Astrocyte (in vitro differentiated cells and primary cell): ENCODE results near the gene NUP93. TPM values are rescaled to one million over a fixed set of nuclear protein-coding genes. Genes with fewer than 3 reads are reported as not detected.

Experiments used
- DNase-seq: peaks from one replicate; pipeline ENCODE4 v3.0.0-alpha.2; 2010; ENCODE audit warnings: low read depth
- FAIRE-seq: peaks from 2 replicates; lab custom pipeline; 2011; peaks lifted over from hg19 to GRCh38; lab: Jason Lieb, UNC
- H2AFZ ChIP-seq: 2 replicates; pipeline ENCODE4 v1.6.0; 2012; ENCODE audit warnings: low read depth, low read length, inconsistent platforms
- H3K27ac ChIP-seq: 2 replicates; pipeline ENCODE4 v1.5.1; 2011; ENCODE audit warnings: low read depth, low read length, inconsistent platforms
- H3K27me3 ChIP-seq: 2 replicates; pipeline ENCODE4 v1.6.0; 2011; ENCODE audit warnings: low read length, inconsistent platforms; ENCODE audit not compliant: insufficient read depth
- H3K36me3 ChIP-seq: 2 replicates; pipeline ENCODE4 v1.5.1; 2011; ENCODE audit warnings: low read length, inconsistent platforms; ENCODE audit not compliant: insufficient read depth
- H3K4me1 ChIP-seq: 2 replicates; pipeline ENCODE4 v1.5.1; 2011; ENCODE audit warnings: low read length, inconsistent platforms; ENCODE audit not compliant: insufficient read depth
- H3K4me2 ChIP-seq: 2 replicates; pipeline ENCODE4 v1.6.0; 2012; ENCODE audit warnings: low read length, inconsistent platforms
- H3K4me3 ChIP-seq: 2 replicates; pipeline ENCODE4 v1.5.1; 2011; ENCODE audit warnings: low read depth, mild to moderate bottlenecking, low read length, inconsistent platforms; ENCODE audit not compliant: insufficient read depth
- H3K79me2 ChIP-seq: 2 replicates; pipeline ENCODE4 v1.6.0; 2012; ENCODE audit warnings: mild to moderate bottlenecking, low read length, inconsistent platforms; ENCODE audit not compliant: insufficient read depth
- H3K9ac ChIP-seq: 2 replicates; pipeline ENCODE4 v1.6.0; 2012; ENCODE audit warnings: mild to moderate bottlenecking, low read length, inconsistent platforms
- H3K9me3 ChIP-seq: 2 replicates; pipeline ENCODE4 v1.5.1; 2012; ENCODE audit warnings: low read depth, mild to moderate bottlenecking, low read length, inconsistent platforms; ENCODE audit not compliant: insufficient read depth
- H4K20me1 ChIP-seq: 2 replicates; pipeline ENCODE4 v1.6.0; 2012; ENCODE audit warnings: low read length, inconsistent platforms; ENCODE audit not compliant: insufficient read depth
- H3K27ac Mint-ChIP-seq: one replicate; pipeline ENCODE4 v1.8.0; 2021; ENCODE audit warnings: mild to moderate bottlenecking, mixed read lengths; ENCODE audit not compliant: unreplicated experiment
- H3K27me3 Mint-ChIP-seq: one replicate; pipeline ENCODE4 v1.8.0; 2021; ENCODE audit warnings: low read depth, mixed read lengths; ENCODE audit not compliant: unreplicated experiment
- H3K36me3 Mint-ChIP-seq: one replicate; pipeline ENCODE4 v1.8.0; 2021; ENCODE audit warnings: low read depth, mixed read lengths; ENCODE audit not compliant: unreplicated experiment
- H3K4me1 Mint-ChIP-seq: one replicate; pipeline ENCODE4 v1.8.0; 2021; ENCODE audit warnings: low read depth, mixed read lengths; ENCODE audit not compliant: unreplicated experiment
- H3K4me3 Mint-ChIP-seq: one replicate; pipeline ENCODE4 v1.8.0; 2021; ENCODE audit warnings: mild to moderate bottlenecking, moderate library complexity, mixed read lengths; ENCODE audit not compliant: unreplicated experiment
- H3K9me3 Mint-ChIP-seq: one replicate; pipeline ENCODE4 v1.8.0; 2021; ENCODE audit warnings: mild to moderate bottlenecking, mixed read lengths; ENCODE audit not compliant: unreplicated experiment
- EZH2 ChIP-seq: IDR thresholded peaks from 2 replicates; pipeline ENCODE4 v1.6.1; 2012; ENCODE audit warnings: mild to moderate bottlenecking, low read length, inconsistent platforms; ENCODE audit not compliant: insufficient read depth
- total RNA-seq: library from RNA; stranded (reverse); gene quantifications from 2 replicates; pipeline ENCODE4 v1.2.1, GENCODE V29; 2021
- TF ChIP-seq, protein P1 (sequence below): IDR thresholded peaks from 2 replicates; pipeline ENCODE4 v1.5.1; 2011; ENCODE audit warnings: low read depth, mild to moderate bottlenecking, inconsistent platforms, low read length, moderate library complexity; ENCODE audit not compliant: insufficient read depth

Gene NUP93
- total RNA-seq, 1 donor from 2014 or later: 89.3 TPM

- FAIRE-seq (no peak), DNase-seq (no peak)
- Histone ChIP-seq H3K9me3 (peaks cover 3% of the 10 kb centered on the region), H3K36me3 (no peaks in the 10 kb centered on the region), H3K9ac (peak overlapping the region; percentile 86), H4K20me1 (no peaks in the 10 kb centered on the region), H2AFZ (peak overlapping the region; percentile 94), H3K4me1 (peaks cover 14% of the 10 kb centered on the region), H3K4me2 (peak overlapping the region; percentile 95), H3K4me3 (peak overlapping the region; percentile 80), H3K27ac (peak overlapping the region; percentile 40), H3K27me3 (no peaks in the 10 kb centered on the region), H3K79me2 (no peaks in the 10 kb centered on the region)
- no peak for TF ChIP-seq EZH2
- TF ChIP-seq, protein P1, sequence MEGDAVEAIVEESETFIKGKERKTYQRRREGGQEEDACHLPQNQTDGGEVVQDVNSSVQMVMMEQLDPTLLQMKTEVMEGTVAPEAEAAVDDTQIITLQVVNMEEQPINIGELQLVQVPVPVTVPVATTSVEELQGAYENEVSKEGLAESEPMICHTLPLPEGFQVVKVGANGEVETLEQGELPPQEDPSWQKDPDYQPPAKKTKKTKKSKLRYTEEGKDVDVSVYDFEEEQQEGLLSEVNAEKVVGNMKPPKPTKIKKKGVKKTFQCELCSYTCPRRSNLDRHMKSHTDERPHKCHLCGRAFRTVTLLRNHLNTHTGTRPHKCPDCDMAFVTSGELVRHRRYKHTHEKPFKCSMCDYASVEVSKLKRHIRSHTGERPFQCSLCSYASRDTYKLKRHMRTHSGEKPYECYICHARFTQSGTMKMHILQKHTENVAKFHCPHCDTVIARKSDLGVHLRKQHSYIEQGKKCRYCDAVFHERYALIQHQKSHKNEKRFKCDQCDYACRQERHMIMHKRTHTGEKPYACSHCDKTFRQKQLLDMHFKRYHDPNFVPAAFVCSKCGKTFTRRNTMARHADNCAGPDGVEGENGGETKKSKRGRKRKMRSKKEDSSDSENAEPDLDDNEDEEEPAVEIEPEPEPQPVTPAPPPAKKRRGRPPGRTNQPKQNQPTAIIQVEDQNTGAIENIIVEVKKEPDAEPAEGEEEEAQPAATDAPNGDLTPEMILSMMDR: no peak
- H3K4me1 Mint-ChIP-seq: peaks cover 3% of the 10 kb centered on the region
- H3K27me3 Mint-ChIP-seq: peaks cover 49% of the 10 kb centered on the region
- peaks cover 14% of the 10 kb centered on the region for H3K9me3 Mint-ChIP-seq
- peaks cover 3% of the 10 kb centered on the region for H3K36me3 Mint-ChIP-seq
- H3K4me3 Mint-ChIP-seq: peak overlapping the region; percentile 86
- H3K27ac Mint-ChIP-seq: peak overlapping the region; percentile 62
Measured at GRCh38 chr16:56682703-56683397, 47.1 kb upstream of the NUP93 start.

DNA sequence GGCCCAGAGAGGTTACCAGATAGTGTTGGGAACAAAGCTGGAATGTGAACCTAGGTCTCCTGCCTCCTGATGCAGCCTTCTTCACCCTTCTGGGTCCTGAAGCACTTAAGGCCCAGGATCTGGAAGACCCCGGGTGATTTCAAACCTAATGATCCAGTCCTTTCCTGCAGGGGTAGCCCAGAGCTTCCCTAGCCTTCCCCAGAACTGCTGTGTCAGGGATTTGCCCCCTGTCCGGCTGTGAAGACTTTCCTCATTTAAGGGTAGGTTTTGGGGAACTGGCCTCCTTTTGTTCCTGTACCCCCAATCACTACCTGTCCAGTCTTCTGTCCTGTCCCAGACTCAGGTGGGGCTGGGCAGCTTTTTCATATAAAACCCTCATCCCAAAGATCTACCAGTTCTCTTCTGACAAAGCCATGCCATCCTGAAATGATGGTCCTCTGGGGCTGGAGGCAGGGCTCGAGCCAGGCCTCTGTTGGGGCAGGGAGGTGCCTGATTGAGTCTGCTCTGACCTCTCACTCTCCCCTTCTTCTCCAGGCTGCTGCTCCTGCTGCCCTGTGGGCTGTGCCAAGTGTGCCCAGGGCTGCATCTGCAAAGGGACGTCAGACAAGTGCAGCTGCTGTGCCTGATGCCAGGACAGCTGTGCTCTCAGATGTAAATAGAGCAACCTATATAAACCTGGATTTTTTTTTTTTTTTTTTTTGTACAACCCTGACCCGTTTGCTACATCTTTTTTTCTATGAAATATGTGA lies 46.3 kb upstream of the NUP93 start:
- peak overlapping the region; percentile 86 for H3K9ac ChIP-seq
- FAIRE-seq (no peak), DNase-seq (no peak)
- H4K20me1 ChIP-seq: no peaks in the 10 kb centered on the region
- peak overlapping the region; percentile 80 for H3K4me3 ChIP-seq
- Mint-ChIP-seq H3K4me1 (peaks cover 3% of the 10 kb centered on the region), H3K36me3 (peaks cover 3% of the 10 kb centered on the region), H3K4me3 (no peak overlapping the region), H3K9me3 (peaks cover 17% of the 10 kb centered on the region), H3K27ac (no peak overlapping the region), H3K27me3 (peaks cover 47% of the 10 kb centered on the region)
- no peaks in the 10 kb centered on the region for H3K36me3 ChIP-seq
- H3K9me3 ChIP-seq: peaks cover 3% of the 10 kb centered on the region
- H3K27me3 ChIP-seq: no peaks in the 10 kb centered on the region
- peaks cover 14% of the 10 kb centered on the region for H3K4me1 ChIP-seq
- H2AFZ ChIP-seq: no peak overlapping the region
- no peak overlapping the region for H3K27ac ChIP-seq
- H3K4me2 ChIP-seq: peak overlapping the region; percentile 95
- H3K79me2 ChIP-seq: no peaks in the 10 kb centered on the region
- TF ChIP-seq EZH2: no peak
- TF ChIP-seq, protein P1: no peak
